ENCODE data around the gene INTS7.

GRCh38 chr1:212021563-212021962 is 13.8 kb downstream of the INTS7 start:
- TF ChIP-seq POLR2AphosphoS5 (IDR thresholded peaks at IDR 0.05; ENCODE audit: borderline replicate concordance, low read depth, low read length) (no peak), EZH2 (IDR thresholded peaks at IDR 0.05) (no peak)
